Erythroblast (primary cell): Measurements from ENCODE around the gene BCAT1.

Experiments used
- GATA1 ChIP-seq: IDR thresholded peaks from 2 replicates; pipeline ENCODE4 v1.6.1; 2011; ENCODE audit warnings: low read depth, mild to moderate bottlenecking, control low read depth, low read length, moderate library complexity
- POLR2A ChIP-seq: IDR thresholded peaks from 2 replicates; pipeline ENCODE4 v1.6.1; 2011; ENCODE audit warnings: mild to moderate bottlenecking, low read length

DNA sequence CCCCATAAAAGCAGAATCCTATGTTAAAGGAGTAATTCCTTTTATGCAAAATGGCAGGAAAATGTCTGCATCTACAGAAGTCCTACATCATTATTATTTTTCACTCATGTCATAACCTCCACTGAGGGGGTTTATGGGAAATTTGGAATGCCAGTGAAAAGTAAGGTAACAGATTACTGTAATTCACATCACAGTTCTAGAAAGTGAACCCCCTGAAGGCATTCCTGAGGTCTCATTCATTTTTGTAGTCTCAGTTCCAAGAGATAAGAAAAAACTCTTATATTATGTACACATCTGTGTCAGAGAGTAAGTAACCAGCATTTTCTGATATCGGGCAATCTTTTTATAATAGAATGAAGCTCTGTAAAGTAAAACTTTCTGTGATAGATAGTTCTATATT lies 28.8 kb upstream of the BCAT1 start:
- TF ChIP-seq GATA1 (no peak), POLR2A (no peak)
